GM12892 (cell line): ENCODE results near the gene STK17A.

Experiments used
- POLR2A ChIP-seq: IDR thresholded peaks from 2 replicates; pipeline ENCODE4 v1.6.1; 2011; ENCODE audit warnings: low read depth, low read length, control low read depth
- POLR2AphosphoS5 ChIP-seq: IDR thresholded peaks from 2 replicates; pipeline ENCODE4 v1.6.1; 2011; ENCODE audit warnings: low read depth, low read length, control low read depth
- TAF1 ChIP-seq: IDR thresholded peaks from 2 replicates; pipeline ENCODE4 v1.6.1; 2011; ENCODE audit warnings: low read depth, mild to moderate bottlenecking, control low read depth, low read length, borderline replicate concordance

- peak; percentile 62; the same call in 1 of the 2 replicates for TF ChIP-seq POLR2A
- TF ChIP-seq POLR2AphosphoS5: no peak; the same call in 1 of the 2 replicates
- TF ChIP-seq TAF1: no peak
These were observed 67.6 kb downstream of the STK17A start for GRCh38 chr7:43650457-43651052.
